Lower leg skin (tissue), 4 donors: Measurements from ENCODE around the gene DIS3L2. TPM values are rescaled to one million over a fixed set of nuclear protein-coding genes. Genes with fewer than 3 reads are reported as not detected.

Experiments
- DNase-seq, 2 donors: peaks; one replicate each; pipeline ENCODE4 v3.0.0-alpha.2; 2019; ENCODE audit warnings: low spot score in 2 of 2
- H3K4me3 ChIP-seq: fragments of 200-600 bp; sonication (generic); 2 replicates; pipeline ENCODE4 v1.5.1; 2017; ENCODE audit warnings: mild to moderate bottlenecking, low read depth; ENCODE audit not compliant: poor library complexity, severe bottlenecking
- POLR2A ChIP-seq, 2 donors: fragments of 450-650 bp; IDR thresholded peaks; one replicate each; pipeline ENCODE4 v1.6.1; 2016 to 2017; ENCODE audit warnings: antibody characterized with exemption in 2 of 2, mild to moderate bottlenecking in 1 of 2, moderate library complexity in 1 of 2
- WGBS, 2 donors: methylation state at CpG; one replicate each; pipeline ENCODE4 v1.1.5; 2018; 5-methylcytosine and 5-hydroxymethylcytosine counted together
- intact Hi-C: fragments of 100-400 bp; cut with DNase I; formaldehyde crosslinking; loops from one replicate; pipeline ENCODE4 v1.15.0; 2023; ENCODE audit warnings: low total_unique reads
- total RNA-seq, 4 donors: library from RNA; depleted of rRNA; stranded (reverse); fragments of >200 nt; gene quantifications; one replicate each; pipeline ENCODE4 v1.1.0, GENCODE V29; 2016
- TF ChIP-seq, protein P1 (sequence below), 3 donors: fragments of 450-650 bp; IDR thresholded peaks; one replicate each; pipeline ENCODE4 v1.5.1; 2016; ENCODE audit warnings: antibody characterized with exemption in 3 of 3, mild to moderate bottlenecking in 3 of 3, moderate library complexity in 2 of 3

The DIS3L2 gene
- total RNA-seq, 4 donors from 2014 or later: 26.4 to 39.0 (median 34.4) TPM

DNA sequence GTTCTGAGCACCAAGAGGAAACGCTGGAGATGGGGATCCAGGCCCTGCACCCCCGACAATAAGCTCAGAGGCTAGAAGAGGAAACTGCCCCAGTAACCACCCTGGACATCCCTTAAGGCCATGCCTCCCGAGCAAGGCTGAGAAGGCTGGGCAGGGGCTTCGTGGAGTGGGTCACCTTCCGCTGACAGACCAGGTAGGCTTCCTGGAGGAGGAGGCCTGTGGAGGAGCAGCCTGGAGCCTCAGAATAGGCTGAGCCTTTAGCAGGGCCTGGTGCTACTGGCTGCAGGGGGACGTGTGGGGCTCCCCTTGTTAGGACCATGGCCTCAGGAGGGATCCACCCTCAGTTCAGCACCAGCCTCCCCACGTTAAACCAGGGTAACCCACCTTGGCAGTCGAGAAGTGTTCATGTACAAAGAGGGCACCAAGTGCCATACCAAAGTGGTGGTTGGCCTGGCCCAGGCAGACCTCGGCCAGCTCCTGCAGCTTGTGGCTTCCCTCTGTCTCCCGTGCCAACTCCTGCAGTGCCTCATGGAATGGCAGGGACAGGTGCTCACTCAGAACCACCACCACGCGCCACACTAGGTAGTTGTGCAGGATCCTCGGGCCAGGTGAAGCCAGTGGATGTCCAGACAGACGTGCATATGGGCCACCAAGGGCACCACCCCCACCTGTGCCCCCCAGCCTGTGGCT lies 388.6 kb downstream of the DIS3L2 start:
- DNase-seq: no peak
- intact Hi-C loops: no loop called here
- no peak overlapping the region for H3K4me3 ChIP-seq
- 60 to 64% methylated on average over 11 of the region's 14 CpGs for WGBS, 2 donors
- TF ChIP-seq, protein P1, sequence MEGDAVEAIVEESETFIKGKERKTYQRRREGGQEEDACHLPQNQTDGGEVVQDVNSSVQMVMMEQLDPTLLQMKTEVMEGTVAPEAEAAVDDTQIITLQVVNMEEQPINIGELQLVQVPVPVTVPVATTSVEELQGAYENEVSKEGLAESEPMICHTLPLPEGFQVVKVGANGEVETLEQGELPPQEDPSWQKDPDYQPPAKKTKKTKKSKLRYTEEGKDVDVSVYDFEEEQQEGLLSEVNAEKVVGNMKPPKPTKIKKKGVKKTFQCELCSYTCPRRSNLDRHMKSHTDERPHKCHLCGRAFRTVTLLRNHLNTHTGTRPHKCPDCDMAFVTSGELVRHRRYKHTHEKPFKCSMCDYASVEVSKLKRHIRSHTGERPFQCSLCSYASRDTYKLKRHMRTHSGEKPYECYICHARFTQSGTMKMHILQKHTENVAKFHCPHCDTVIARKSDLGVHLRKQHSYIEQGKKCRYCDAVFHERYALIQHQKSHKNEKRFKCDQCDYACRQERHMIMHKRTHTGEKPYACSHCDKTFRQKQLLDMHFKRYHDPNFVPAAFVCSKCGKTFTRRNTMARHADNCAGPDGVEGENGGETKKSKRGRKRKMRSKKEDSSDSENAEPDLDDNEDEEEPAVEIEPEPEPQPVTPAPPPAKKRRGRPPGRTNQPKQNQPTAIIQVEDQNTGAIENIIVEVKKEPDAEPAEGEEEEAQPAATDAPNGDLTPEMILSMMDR (IDR thresholded peaks at IDR 0.05): no peak
- TF ChIP-seq POLR2A (IDR thresholded peaks at IDR 0.05): no peak

DNA sequence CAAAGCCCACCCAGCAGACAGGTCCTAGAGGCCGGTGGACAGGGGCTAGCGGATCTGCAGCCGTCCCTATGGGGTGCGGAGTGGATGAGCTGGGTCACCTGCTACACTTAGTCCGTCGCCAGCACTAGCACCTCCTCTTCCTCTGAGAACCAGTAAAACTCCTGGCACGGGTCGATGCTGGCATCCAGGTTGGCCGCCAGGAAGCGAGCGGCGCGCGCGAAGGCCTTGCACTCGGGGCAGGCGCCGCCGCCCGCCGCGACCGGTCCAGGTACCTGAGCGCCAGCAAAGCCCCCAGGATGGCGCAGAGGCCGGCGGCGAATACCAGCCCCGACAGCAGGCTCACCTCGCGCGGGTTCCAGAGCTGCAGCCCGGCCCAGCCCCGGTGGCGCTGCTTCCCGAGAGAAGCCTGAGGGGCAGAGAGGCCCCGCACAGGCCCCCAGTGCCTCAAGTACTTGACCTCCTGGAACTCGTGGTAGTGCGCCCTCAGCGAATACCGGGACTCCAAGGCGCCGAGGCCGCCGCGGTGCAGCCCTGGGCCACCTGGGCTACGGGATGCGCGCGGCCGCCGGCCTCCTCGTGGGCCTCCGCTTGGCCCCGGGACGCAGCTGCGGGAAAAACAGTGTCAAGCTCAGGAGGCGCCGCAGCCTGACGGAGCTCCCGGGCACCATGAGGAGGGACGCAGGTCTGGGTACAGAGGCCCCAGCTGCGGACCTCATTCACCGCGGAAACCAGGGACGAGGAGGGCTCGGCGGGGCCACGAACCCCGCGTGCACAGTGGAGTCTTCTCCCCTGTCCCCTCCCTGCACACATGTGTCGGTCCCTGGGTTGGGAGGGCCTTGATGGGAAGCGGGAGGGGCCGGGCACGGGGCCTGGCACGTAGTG lies 389.5 kb downstream of the DIS3L2 start:
- no peak for DNase-seq
- intact Hi-C loops: no loop called here
- no peak overlapping the region for H3K4me3 ChIP-seq
- 9 to 12% methylated on average over 43 to 59 of the region's 76 CpGs for WGBS, 2 donors
- no peak for TF ChIP-seq POLR2A (IDR thresholded peaks at IDR 0.05)
- TF ChIP-seq, protein P1 (IDR thresholded peaks at IDR 0.05): no peak

DNA sequence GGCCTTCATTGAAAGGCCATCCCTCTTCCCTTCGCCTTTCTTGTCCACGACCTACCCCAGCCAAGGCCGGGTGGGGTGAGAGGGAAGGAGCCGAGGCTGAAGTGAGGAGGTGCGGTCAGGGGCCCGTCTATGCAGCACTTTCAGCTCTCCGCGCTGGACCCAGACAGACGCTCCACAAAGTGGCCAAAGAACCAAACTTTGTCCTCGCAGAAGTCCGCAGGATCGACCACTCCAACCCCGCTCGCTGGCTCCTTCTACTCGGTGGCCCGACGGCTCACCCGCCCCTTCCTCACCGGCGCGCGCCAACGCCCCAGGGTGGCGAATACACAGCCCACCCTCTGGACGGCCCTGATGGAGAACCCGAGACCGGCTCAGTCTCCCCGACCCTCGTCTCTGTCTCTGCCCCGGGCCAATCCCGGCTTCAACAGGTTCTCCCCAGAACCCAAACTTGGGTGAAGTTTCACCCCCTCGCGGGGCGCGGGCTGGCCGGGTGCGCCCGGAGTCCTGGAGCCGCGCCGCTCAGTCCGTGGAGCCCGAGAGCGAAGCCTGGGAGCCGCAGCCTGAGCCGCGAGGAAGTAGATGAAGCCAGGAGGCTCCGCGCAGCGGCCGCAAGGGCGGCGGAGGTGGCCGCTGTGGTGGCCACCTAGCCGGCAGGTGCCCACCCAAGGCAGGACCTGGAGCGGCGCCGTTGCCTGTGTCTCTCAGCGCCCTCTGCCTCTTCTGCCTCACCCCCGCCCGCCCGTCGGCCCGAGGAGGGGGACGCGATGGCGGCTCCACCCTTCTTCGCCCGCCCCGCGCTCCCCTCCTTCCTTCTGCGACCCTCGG lies 390.4 kb downstream of the DIS3L2 start:
- intact Hi-C loops: no loop called here
- no peak overlapping the region for H3K4me3 ChIP-seq
- no peak for DNase-seq
- 17 to 22% methylated on average over 40 to 73 of the region's 73 CpGs for WGBS, 2 donors
- no peak for TF ChIP-seq POLR2A (IDR thresholded peaks at IDR 0.05)
- TF ChIP-seq, protein P1 (IDR thresholded peaks at IDR 0.05): no peak

DNA sequence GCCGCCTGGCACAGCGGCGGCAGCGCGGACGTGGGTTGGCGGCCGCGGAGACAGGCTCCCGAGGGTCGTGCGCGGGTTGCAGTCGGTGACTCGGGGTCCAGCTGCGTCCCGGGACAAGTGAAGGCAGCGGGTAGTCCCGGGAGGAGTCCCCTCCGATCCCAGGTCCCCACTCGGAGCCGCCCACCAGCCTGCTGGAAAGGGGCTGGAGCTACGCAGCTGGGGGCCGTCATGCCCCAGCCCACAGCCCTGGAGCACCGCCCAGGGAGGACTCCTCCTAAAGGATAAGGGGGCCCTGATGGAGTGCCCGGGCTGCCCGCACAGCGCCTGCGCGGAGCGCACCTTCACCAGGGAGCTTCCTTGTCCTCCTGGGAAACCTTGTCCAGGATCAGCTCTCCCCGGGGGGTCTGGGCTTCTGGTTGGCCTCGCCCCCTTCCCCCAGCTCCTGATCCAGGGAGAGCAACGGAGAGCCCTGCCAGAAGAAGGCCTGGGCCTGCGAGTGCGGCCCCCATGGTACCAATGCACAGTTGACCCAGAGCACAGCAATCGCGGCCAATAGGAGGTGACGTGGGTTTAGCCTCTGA lies 391.1 kb downstream of the DIS3L2 start:
- intact Hi-C loops: no loop called here
- DNase-seq: no peak
- H3K4me3 ChIP-seq: no peak overlapping the region
- 46 to 52% methylated on average over 13 to 25 of the region's 39 CpGs for WGBS, 2 donors
- TF ChIP-seq, protein P1 (IDR thresholded peaks at IDR 0.05): no peak
- TF ChIP-seq POLR2A (IDR thresholded peaks at IDR 0.05): no peak

DNA sequence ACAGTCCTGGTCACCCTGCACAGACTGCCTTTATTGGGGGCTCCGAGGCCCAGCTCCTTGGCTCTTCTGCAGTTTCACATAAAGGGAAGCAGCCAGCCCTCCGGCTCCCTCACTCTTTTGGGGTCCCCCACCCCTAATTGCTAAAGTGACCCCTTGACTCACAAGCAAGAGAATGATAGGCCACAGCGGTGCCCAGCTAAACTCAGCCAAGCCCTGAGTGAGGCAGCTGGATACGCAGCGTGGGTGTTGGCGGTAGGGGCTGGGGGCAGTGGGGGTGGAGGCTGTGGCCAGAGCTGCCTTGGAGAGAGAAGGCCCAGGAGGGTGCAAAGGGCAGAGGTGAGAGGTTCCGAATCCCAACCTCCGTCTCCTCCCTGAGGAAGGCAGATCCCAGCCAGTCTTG lies 391.6 kb downstream of the DIS3L2 start:
- no peak for DNase-seq
- TF ChIP-seq, protein P1 (IDR thresholded peaks at IDR 0.05): no peak
- TF ChIP-seq POLR2A (IDR thresholded peaks at IDR 0.05): no peak
- WGBS, 2 donors: 84 to 89% methylated on average over 8 of the region's 8 CpGs
- intact Hi-C loops: no loop called here
- no peak overlapping the region for H3K4me3 ChIP-seq
